Astrocyte (in vitro differentiated cells and primary cell): Measurements from ENCODE around the gene AP3M1. TPM values are rescaled to one million over a fixed set of nuclear protein-coding genes. Genes with fewer than 3 reads are reported as not detected.

Experiments
- DNase-seq: peaks from one replicate; pipeline ENCODE4 v3.0.0-alpha.2; 2010; ENCODE audit warnings: low read depth
- FAIRE-seq: peaks from 2 replicates; lab custom pipeline; 2011; peaks lifted over from hg19 to GRCh38; lab: Jason Lieb, UNC
- H2AFZ ChIP-seq: 2 replicates; pipeline ENCODE4 v1.6.0; 2012; ENCODE audit warnings: low read depth, low read length, inconsistent platforms
- H3K27ac ChIP-seq: 2 replicates; pipeline ENCODE4 v1.5.1; 2011; ENCODE audit warnings: low read depth, low read length, inconsistent platforms
- H3K27me3 ChIP-seq: 2 replicates; pipeline ENCODE4 v1.6.0; 2011; ENCODE audit warnings: low read length, inconsistent platforms; ENCODE audit not compliant: insufficient read depth
- H3K36me3 ChIP-seq: 2 replicates; pipeline ENCODE4 v1.5.1; 2011; ENCODE audit warnings: low read length, inconsistent platforms; ENCODE audit not compliant: insufficient read depth
- H3K4me1 ChIP-seq: 2 replicates; pipeline ENCODE4 v1.5.1; 2011; ENCODE audit warnings: low read length, inconsistent platforms; ENCODE audit not compliant: insufficient read depth
- H3K4me2 ChIP-seq: 2 replicates; pipeline ENCODE4 v1.6.0; 2012; ENCODE audit warnings: low read length, inconsistent platforms
- H3K4me3 ChIP-seq: 2 replicates; pipeline ENCODE4 v1.5.1; 2011; ENCODE audit warnings: low read depth, mild to moderate bottlenecking, low read length, inconsistent platforms; ENCODE audit not compliant: insufficient read depth
- H3K79me2 ChIP-seq: 2 replicates; pipeline ENCODE4 v1.6.0; 2012; ENCODE audit warnings: mild to moderate bottlenecking, low read length, inconsistent platforms; ENCODE audit not compliant: insufficient read depth
- H3K9ac ChIP-seq: 2 replicates; pipeline ENCODE4 v1.6.0; 2012; ENCODE audit warnings: mild to moderate bottlenecking, low read length, inconsistent platforms
- H3K9me3 ChIP-seq: 2 replicates; pipeline ENCODE4 v1.5.1; 2012; ENCODE audit warnings: low read depth, mild to moderate bottlenecking, low read length, inconsistent platforms; ENCODE audit not compliant: insufficient read depth
- H4K20me1 ChIP-seq: 2 replicates; pipeline ENCODE4 v1.6.0; 2012; ENCODE audit warnings: low read length, inconsistent platforms; ENCODE audit not compliant: insufficient read depth
- H3K27ac Mint-ChIP-seq: one replicate; pipeline ENCODE4 v1.8.0; 2021; ENCODE audit warnings: mild to moderate bottlenecking, mixed read lengths; ENCODE audit not compliant: unreplicated experiment
- H3K27me3 Mint-ChIP-seq: one replicate; pipeline ENCODE4 v1.8.0; 2021; ENCODE audit warnings: low read depth, mixed read lengths; ENCODE audit not compliant: unreplicated experiment
- H3K36me3 Mint-ChIP-seq: one replicate; pipeline ENCODE4 v1.8.0; 2021; ENCODE audit warnings: low read depth, mixed read lengths; ENCODE audit not compliant: unreplicated experiment
- H3K4me1 Mint-ChIP-seq: one replicate; pipeline ENCODE4 v1.8.0; 2021; ENCODE audit warnings: low read depth, mixed read lengths; ENCODE audit not compliant: unreplicated experiment
- H3K4me3 Mint-ChIP-seq: one replicate; pipeline ENCODE4 v1.8.0; 2021; ENCODE audit warnings: mild to moderate bottlenecking, moderate library complexity, mixed read lengths; ENCODE audit not compliant: unreplicated experiment
- H3K9me3 Mint-ChIP-seq: one replicate; pipeline ENCODE4 v1.8.0; 2021; ENCODE audit warnings: mild to moderate bottlenecking, mixed read lengths; ENCODE audit not compliant: unreplicated experiment
- CTCF ChIP-seq: IDR thresholded peaks from 2 replicates; pipeline ENCODE4 v1.5.1; 2011; ENCODE audit warnings: low read depth, mild to moderate bottlenecking, inconsistent platforms, low read length, moderate library complexity; ENCODE audit not compliant: insufficient read depth
- EZH2 ChIP-seq: IDR thresholded peaks from 2 replicates; pipeline ENCODE4 v1.6.1; 2012; ENCODE audit warnings: mild to moderate bottlenecking, low read length, inconsistent platforms; ENCODE audit not compliant: insufficient read depth
- total RNA-seq: library from RNA; stranded (reverse); gene quantifications from 2 replicates; pipeline ENCODE4 v1.2.1, GENCODE V29; 2021

AP3M1 gene
- total RNA-seq, 1 donor from 2014 or later: 50.0 TPM

DNA sequence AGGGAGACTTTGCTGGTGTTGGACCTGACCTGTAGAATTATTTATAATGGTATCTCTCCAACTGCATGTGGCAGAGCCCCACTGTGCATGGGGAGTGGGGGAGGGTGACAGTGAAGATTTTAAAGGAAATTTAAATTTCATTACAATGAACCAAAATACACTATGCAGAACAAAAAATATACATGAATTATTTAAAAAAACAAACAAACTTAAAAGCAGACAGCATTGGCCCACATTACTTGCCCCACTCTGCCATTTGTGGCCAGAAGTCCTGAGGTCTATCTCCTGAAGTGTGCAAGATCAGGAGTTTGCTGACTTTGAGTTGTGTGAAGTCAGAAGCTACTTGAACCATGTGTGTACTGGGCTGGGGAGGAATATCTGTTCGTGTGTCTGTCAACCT lies 40.5 kb downstream of the AP3M1 start:
- no peak for FAIRE-seq
- peak overlapping the region; percentile 34 for H3K27ac Mint-ChIP-seq
- peaks cover 92% of the 10 kb centered on the region for H3K36me3 ChIP-seq

DNA sequence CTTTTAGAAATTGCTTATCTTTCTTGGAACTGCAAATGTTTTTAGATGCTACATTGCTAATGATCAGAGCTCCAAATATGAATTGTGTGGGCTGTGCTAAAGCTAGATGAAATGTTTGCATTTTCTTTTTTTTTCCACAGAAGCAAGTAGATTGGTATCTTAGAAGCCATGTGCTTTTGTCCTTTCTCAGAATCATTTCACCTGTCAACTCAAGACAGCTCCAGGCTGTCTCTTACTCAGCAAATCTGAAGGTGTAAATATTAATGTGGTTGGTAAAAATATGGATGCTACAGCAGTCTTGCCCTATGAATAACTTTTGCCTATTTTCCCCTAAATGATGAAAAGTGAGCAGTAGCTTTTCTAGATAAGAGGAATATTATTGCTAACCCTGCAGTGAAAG lies 41.2 kb downstream of the AP3M1 start:
- DNase-seq: no peak
- FAIRE-seq: no peak
- no peak overlapping the region for H3K4me3 Mint-ChIP-seq
- no peak overlapping the region for H3K4me2 ChIP-seq
- H3K27me3 Mint-ChIP-seq: peaks cover 2% of the 10 kb centered on the region
- peaks cover 92% of the 10 kb centered on the region for H3K36me3 ChIP-seq
- H3K79me2 ChIP-seq: peaks cover 90% of the 10 kb centered on the region
- H3K27ac Mint-ChIP-seq: no peak overlapping the region
- no peak overlapping the region for H3K9ac ChIP-seq
- H3K27me3 ChIP-seq: no peaks in the 10 kb centered on the region
- no peaks in the 10 kb centered on the region for H3K9me3 Mint-ChIP-seq
- H4K20me1 ChIP-seq: peaks cover 95% of the 10 kb centered on the region
- TF ChIP-seq EZH2: no peak
- H3K4me3 ChIP-seq: no peak overlapping the region
- peaks cover 7% of the 10 kb centered on the region for H3K4me1 ChIP-seq
- H3K36me3 Mint-ChIP-seq: peaks cover 57% of the 10 kb centered on the region
- H3K4me1 Mint-ChIP-seq: peaks cover 16% of the 10 kb centered on the region
- H2AFZ ChIP-seq: no peak overlapping the region
- no peaks in the 10 kb centered on the region for H3K9me3 ChIP-seq
- no peak overlapping the region for H3K27ac ChIP-seq

More for the DNA sequence above, 40.5 kb downstream of the AP3M1 start:
- Histone ChIP-seq H3K4me1 (peaks cover 7% of the 10 kb centered on the region), H3K27me3 (no peaks in the 10 kb centered on the region), H3K79me2 (peaks cover 91% of the 10 kb centered on the region), H3K4me3 (no peak overlapping the region), H4K20me1 (peaks cover 94% of the 10 kb centered on the region), H3K27ac (no peak overlapping the region), H3K4me2 (no peak overlapping the region), H3K9me3 (no peaks in the 10 kb centered on the region), H2AFZ (no peak overlapping the region), H3K9ac (no peak overlapping the region)
- peaks cover 16% of the 10 kb centered on the region for H3K4me1 Mint-ChIP-seq
- peaks cover 2% of the 10 kb centered on the region for H3K27me3 Mint-ChIP-seq
- TF ChIP-seq CTCF (no peak), EZH2 (no peak)
- H3K36me3 Mint-ChIP-seq: peaks cover 51% of the 10 kb centered on the region
- no peak for DNase-seq
- no peaks in the 10 kb centered on the region for H3K9me3 Mint-ChIP-seq
- no peak overlapping the region for H3K4me3 Mint-ChIP-seq

- Histone ChIP-seq H3K36me3 (peaks cover 85% of the 10 kb centered on the region), H3K9ac (no peak overlapping the region), H3K9me3 (no peaks in the 10 kb centered on the region), H3K27ac (no peak overlapping the region), H3K27me3 (no peaks in the 10 kb centered on the region), H2AFZ (no peak overlapping the region), H4K20me1 (peaks cover 92% of the 10 kb centered on the region), H3K79me2 (peaks cover 78% of the 10 kb centered on the region), H3K4me1 (no peaks in the 10 kb centered on the region), H3K4me2 (no peak overlapping the region), H3K4me3 (no peak overlapping the region)
- Mint-ChIP-seq H3K4me1 (peaks cover 9% of the 10 kb centered on the region), H3K27me3 (peaks cover 2% of the 10 kb centered on the region), H3K4me3 (no peak overlapping the region), H3K9me3 (no peaks in the 10 kb centered on the region), H3K27ac (peak overlapping the region; percentile 77), H3K36me3 (peaks cover 50% of the 10 kb centered on the region)
- no peak for TF ChIP-seq CTCF
- no peak for TF ChIP-seq EZH2
- FAIRE-seq (no peak), DNase-seq (no peak)
These were observed 43.2 kb downstream of the AP3M1 start for GRCh38 chr10:74107391-74107790.
